GM21825 (cell line): ENCODE data around the gene MYO15A.

Experiments
- ATAC-seq: cut with Tn5 transposase; IDR thresholded peaks from one replicate; pipeline ENCODE4 v1.9.1; 2021; ENCODE audit warnings: mild to moderate bottlenecking, moderate library complexity; ENCODE audit not compliant: unreplicated experiment

The MYO15A gene

DNA sequence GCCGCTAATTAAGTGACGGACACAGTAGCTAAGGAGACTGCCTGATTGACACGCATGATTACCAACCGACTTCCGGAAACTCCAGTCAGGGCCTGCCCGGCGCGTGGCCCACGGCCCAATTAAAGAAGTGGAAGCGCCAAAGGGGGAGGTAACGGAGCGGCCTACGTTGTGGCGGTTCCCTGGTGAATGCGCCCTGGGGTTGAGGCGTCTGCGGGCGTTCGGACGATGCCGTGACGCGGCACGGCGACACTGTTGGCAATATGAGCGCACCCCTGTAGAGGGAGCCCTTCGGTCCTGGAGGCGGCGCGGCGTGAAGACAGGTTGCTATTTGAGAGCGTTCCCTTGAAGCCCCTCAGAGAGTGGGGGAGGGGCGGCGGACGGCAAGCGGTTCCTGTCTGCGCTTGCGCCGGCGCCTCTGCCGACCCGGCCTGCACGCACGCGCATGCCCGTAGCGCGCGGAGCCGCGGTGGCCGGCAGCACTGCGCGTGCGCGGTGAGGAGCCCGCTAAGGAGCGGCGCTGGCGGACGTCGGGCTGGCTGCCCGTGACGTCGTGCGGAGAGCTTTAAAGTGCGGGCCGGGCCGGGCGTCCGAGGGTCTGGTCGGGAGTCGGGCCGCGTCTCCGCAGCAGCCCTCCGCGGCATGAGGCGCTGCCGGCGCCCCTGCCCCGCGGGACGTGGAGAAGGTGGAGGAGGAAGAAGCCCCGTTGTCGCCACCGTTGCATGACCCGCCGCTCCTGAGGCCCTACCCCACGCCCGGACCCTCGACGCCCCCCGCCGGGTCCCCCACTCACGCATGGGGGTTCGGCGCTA lies 75.0 kb downstream of the MYO15A start, which contains the start of gene ALKBH5:
Gene ALKBH5, plus strand, starts transcription at position 495 of the 809 bp plus-strand sequence. CDS start 416 bp downstream, outside the sequence.
- ATAC-seq = peak; percentile 76

DNA sequence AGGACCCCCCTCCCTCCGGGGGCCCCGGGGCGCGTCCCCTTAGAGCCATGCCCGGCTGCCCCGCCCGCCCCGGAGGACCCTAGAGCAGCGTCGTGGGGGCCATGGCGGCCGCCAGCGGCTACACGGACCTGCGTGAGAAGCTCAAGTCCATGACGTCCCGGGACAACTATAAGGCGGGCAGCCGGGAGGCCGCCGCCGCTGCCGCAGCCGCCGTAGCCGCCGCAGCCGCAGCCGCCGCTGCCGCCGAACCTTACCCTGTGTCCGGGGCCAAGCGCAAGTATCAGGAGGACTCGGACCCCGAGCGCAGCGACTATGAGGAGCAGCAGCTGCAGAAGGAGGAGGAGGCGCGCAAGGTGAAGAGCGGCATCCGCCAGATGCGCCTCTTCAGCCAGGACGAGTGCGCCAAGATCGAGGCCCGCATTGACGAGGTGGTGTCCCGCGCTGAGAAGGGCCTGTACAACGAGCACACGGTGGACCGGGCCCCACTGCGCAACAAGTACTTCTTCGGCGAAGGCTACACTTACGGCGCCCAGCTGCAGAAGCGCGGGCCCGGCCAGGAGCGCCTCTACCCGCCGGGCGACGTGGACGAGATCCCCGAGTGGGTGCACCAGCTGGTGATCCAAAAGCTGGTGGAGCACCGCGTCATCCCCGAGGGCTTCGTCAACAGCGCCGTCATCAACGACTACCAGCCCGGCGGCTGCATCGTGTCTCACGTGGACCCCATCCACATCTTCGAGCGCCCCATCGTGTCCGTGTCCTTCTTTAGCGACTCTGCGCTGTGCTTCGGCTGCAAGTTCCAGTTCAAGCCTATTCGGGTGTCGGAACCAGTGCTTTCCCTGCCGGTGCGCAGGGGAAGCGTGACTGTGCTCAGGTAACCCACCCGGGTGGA lies 75.8 kb downstream of the MYO15A start:
- peak; percentile 8 for ATAC-seq

DNA sequence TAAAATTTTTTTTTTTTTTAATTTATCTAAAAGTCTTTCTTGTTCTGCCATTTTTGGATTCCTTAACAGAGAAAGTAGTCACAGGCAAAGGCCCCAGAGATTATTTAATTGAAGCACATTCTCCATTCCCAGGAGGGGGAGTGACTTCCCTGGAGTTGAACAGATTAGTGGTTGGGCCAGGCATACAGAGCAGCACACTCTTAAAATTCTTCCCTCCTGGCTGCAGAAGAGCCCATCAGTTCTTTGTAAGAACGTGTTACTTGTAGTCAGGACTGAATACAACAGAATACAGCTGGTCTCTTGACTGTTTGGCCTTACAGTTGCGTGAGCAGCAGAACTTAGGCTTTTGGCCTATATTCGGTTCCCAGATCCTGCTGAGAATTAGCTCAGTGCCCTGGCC lies 76.8 kb downstream of the MYO15A start:
- ATAC-seq = no peak

DNA sequence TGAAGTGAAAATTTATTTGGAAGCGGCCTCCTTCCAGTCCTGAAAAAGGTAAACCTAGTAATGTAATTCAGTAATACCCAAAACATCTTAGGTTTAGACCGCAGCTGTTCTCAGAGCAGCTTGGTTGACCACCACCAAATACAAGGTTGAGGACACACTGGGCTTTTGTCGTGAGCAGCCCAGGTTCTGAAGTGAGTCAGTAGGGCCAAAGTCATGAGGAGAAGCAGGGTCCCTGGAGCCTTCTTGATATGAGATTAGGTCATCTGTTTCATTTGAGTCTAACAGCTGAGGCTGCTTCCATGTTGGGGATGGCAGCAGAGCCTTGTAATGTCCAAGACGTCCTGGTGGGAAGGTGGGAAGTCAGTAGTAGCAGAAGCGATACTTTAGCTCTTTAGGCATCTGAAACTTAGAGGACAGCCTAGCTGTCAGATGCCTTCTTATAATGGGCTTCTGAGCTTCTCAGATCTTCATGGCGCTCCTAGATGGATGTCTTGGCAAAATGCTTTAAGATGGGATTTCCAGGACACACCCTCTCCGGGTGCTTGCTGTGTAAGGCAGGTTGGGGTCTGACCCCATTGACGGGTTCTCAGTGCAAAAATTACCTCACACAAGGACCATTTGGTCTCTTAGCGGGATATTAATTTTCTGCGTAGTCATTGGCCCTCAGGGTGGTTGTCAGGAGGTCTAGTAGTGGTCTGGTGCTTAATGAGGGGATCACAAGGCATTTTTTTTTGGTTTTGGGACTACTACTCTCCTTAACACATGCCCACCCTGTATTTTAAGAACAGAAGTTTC lies 77.5 kb downstream of the MYO15A start:
- no peak for ATAC-seq

DNA sequence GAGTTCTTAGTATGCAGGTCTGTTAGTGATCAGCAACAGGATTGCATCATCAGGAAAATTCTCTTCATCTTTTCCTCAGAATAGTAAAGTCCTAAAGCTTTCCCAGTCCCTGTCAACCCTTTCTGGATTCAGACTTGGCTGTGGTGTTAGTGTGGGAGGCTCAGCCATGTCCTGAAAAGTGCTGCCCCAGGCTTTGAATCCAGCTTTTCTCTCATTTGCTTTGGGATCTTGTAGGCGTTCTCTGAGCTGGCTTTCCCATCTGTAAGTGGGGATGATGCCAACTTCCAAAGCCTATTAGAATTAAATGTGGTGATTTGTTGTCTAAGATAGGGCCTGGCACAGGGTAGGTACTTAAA lies 78.0 kb downstream of the MYO15A start:
- ATAC-seq = no peak

DNA sequence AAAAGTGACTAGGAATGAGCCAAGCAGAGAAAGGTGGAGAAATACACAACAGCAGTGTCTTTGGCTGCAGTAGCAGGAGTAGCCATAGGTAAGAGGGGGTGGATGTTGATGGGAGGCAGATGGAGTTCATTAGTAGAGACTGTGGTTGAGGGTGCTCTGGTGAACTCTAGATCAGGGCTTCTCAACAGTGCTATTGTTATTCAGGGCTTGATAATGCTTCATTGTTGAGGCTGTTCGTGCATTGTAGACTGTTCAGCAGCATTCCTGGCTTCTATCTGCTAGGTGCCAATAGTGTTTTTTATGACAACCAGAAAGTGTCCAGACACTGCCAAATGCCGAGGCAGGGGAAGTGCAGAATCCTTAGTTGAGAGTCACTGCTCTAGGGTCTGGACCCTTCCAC lies 78.7 kb downstream of the MYO15A start:
- no peak for ATAC-seq

DNA sequence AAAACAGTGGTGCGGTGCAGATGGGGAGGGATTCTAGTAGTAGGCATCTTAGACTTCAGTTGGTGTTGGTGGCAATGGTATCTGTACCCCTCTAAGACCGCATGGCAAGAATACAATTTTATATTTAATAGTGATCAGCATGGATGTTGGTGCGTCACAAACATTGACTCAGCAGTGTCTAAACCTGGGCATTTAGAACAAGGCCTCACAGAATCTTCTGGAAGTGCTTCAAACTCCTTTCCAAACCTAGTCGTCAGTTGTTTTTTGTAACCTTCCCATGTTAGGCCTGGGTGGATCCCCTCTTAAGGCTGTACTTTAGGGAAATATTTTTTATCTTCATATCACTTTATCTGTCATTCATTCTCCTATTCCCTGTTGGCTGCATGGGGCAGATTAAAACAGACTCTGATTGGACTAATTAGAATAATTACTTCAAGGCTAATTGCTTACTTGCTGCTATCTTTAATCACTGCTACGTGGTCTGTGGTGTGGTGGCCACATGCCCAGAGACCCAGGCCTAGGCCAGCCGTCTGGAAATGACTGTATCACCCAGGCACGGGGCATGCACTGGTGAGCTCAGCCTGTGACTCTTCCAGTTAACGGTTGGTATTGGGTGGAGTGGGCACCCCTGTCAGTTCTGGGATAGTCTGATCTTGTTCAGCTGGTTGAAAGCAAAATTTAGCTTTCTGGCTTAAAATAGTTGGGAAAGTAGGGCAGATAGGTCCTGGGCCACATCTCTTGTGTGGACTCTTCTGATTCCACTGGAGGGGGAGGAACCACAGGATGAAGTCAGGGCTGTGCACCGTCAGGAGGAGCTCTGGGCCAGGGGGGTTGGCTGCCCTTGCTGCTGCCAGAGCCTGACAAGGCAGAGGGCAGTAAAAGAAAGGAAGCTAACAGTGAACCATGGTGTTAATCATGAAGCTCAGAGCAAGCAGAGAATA lies 79.5 kb downstream of the MYO15A start:
- ATAC-seq = no peak

DNA sequence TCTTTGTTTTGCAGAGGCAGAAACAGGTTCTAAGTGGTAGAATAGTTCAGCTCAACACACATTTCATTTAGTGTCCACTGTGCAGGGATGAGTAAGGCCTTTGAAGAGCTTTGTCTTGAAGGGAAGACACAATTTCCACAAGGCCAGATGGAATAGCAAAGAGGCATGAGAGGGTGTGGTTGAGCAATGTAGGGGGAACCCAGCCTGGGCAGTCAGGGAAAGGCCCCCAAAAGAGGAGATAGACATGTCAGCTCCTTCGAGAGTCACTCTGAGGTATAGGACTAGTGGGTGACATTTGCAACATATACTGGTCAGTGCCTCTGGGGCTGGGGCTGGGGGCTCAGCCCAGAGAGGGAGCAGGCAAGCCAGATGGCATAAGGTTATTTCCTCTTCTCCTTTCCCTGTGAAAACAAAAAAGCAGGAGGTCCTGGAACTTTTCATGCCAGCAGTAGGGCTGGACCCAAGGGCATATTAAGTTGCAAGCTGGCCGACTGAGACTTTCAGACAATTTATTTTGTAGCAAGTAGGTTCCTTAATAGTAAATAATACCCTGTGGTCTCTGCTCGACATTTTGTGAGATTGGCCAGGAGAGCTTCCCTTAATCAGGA lies 82.2 kb downstream of the MYO15A start:
- no peak for ATAC-seq

DNA sequence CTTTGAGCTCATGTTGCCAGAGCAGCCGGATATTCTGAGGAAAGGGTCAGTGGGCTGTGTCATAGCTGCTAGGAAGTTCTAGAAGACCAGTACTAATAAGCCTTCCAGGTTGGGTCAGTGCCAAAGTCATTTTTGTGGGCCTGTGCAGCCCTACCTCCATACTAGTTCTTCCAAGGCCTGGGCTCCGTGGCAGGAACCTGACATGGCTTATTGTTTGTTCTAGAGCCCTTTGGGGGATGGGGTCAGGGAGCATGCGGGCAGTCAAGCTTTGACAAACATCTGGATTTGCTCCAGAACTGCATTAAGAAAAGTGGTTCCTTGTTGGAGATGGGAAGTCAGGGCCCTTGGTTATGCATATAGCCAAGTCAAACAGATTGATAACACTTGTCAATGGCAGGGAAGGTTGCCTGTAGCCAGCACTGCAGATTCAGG lies 82.7 kb downstream of the MYO15A start:
- ATAC-seq = no peak

DNA sequence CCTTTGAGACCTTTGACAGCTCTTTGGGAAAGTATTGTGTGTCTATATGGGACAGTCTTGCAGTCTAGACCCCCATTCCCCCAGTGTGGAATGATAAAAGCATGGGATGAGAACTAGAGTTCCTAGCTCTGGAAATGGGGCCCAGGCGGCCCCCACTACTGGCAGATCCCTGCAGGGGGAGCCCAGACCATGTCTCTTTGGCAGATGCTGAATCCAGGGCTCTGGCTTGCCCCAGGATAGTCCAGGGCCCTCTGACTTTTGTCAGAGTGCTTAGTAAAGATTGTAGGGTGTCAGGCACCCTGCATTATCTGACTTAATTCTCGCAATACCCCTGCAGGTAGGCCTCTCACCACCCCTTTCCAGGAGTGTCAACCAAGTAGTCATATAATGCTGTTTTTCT lies 83.4 kb downstream of the MYO15A start:
- no peak for ATAC-seq

DNA sequence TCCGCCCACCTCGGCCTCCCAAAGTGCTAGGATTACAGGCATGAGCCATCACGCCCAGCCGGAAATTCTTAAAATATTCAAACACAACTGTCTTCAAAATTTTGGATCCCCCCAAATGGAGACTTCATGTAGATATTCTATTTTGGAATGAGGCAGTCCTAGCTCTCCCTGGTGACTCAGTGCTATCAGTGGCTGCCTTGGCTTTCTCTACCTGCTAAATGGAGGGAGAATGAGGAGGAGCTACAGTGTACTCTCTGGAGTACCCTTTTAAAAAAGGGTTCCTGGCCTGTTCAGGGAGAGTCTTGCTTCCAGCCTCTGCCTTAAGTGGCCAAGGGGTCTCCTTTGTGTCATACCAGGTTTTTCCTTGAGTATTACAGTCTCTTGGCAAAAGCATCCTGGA lies 85.8 kb downstream of the MYO15A start:
- no peak for ATAC-seq

DNA sequence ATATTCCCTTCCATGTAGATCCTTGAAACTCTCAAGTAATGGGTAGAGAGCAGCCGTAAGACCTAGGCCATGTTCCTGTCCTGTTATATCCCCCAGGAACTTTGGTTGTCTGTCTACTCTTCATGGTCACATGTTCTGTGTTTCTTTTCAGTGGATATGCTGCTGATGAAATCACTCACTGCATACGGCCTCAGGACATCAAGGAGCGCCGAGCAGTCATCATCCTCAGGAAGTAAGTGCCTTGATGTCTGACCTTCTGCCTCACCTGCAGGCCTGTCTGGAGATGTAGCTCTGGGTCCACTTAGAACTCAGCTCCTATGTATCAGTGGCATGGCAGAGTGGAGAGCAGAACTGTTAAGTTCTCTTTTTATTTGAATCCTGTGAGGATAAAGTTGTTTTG lies 86.2 kb downstream of the MYO15A start:
- ATAC-seq = no peak

DNA sequence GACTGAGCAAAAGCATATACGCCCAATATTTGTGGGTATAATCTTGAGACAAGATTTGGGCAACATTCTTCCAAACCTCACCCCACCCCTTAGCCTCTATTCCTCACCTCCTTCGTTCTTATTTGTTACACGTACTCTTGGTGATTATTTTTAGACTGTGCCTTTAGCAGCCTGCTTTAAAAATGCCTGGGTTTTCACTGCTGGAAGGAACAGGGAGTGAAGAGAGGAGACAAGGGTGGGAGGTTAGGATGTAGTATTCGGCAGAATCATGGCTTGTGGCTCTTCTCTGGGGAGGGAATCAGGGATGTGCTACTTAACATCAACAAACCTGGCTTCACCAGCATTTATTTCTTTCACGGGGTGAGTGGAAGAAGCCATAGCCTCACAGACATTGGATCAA lies 86.7 kb downstream of the MYO15A start:
- ATAC-seq = no peak

DNA sequence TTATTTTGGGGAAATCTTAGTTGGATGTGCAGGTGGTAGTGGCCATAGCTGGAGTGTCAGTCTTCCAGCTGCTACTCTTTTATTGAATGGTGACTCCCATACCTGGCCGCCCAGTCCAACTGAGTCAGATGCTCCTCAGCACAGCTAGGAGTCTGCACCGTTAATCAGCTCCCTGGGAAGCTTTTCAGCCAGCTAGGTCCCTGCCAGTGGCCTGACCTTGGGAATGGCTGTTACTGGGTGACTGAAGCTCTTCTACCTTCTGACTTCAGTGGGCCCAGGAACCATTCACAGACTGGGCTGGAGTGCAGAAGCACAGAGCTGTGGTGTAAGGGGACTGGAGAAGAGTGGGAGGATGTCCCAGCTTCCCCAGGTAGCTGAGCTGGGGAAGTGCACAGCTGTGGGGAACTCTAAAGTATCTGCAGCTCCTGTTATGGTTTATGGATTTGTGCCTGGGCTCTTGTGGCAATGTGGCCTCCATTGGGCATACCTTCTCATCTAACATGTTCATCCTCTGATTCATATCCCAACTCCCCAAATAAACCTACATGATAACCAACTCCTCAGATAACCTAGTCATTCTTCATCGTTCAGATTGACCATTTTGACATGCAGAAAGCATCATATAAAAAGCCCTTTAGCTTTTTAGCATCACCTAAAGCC lies 89.1 kb downstream of the MYO15A start:
- ATAC-seq = no peak

DNA sequence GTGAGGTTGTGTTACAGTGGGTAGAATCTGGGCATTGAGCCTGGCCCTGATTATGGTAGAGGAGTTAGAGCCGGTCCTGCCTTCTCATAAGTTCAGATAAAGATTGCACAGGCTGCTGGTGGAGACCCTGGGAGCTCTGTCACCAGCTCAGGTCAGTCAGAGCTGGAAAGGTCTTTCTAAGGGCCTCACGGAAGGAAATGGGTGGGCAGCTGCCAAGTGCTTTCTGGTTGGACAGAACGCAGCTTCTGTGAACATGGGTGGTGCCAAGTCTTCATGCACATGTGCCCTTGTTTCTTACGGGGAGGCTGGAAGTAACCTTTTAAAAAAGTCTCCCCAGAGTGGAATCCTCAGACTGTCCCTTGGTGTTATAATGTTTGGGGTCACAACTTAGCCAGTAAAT lies 90.0 kb downstream of the MYO15A start:
- ATAC-seq = no peak

DNA sequence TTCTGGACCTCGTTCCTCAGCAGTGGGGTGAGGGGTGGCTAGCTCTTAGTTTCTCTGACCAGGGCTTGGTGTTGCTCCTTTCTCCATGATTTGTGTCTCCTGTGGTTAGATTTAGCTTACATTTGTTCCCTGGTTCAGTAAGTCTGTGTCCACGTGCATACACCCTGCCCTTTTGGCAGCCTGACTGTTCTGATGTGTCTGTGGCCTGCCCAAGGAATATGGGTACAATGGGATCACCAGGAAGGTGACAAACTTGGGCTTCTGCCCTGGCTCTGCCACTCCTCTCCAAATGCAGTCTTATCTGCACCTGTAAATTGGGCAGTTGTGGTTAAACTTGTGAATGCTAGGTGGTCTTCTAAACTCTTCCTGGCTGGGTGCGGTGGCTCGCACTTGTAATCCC lies 92.6 kb downstream of the MYO15A start:
- no peak for ATAC-seq

DNA sequence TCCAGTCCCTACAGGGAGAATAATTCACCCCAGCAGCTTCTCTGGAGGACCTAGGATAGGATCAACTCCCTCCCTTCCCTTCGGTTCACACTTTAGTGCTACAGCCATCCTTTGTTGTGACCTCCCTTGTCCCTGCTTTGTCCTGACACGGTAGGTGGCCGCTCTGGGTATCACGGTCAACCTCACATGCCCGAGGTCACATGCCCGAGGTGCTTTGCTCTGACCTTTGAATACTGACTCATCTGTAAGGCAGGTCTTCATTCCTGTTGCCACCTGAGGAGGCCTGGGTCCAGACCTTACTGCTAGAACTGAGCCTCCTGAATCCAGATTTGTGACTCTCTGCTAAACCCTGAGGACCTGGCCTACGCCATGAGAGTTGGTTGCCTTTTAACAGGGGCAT lies 94.8 kb downstream of the MYO15A start:
- no peak for ATAC-seq

DNA sequence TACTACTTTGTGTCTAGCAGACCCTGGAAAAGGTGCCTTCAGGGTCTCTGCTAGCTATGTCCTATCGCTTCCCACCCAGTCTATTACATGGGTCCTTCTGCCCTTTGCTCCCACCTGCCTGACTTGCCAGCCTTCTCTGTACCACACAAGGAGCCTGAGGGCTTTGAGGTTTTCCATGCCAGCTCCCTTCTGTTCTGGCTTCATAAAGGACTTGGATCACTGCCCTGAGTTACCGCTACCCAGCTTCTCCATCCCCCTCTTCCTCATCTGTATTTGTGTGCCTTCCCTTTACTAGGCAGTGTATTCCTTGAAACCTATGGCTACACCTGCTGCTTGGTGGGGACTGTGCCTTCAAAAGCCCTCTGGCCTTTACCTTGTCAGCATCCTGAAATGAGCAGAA lies 97.3 kb downstream of the MYO15A start:
- no peak for ATAC-seq

DNA sequence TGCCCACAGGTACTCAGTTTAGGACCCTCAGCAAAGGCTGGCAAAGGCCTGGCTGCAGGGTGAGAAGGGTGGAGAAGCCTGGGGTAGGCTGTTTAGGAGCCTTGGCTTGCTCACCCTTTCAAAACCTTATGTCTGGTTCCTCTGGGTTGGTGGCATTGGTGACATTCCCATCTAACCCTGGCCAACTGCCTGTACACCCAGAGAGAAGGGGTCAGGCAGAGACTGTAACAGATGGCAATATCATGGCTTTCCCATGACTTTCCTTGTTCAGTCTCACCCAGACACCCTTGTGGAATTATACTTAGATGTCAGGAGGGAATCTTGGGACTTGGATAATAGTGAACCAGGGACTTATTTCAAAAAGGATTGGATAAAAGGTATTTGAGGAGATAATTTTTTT lies 98.4 kb downstream of the MYO15A start:
- no peak for ATAC-seq
